Gastroesophageal sphincter (tissue), 4 donors: Measurements from ENCODE around the gene CETN3. TPM values are rescaled to one million over a fixed set of nuclear protein-coding genes. Genes with fewer than 3 reads are reported as not detected.

Source experiments
- ATAC-seq: fragments of 150-250 bp; one replicate; pipeline ENCODE4 v1.9.1; 2016; ENCODE audit warnings: mild to moderate bottlenecking, moderate library complexity
- H3K27ac ChIP-seq, 4 donors: fragments of 200-600 bp; sonication (generic) in 3 of 4; 1 replicate in 3 of 4; 2 replicates in 1 of 4; pipeline ENCODE4 v1.5.1; 2016 to 2019
- H3K27me3 ChIP-seq: fragments of 200-600 bp; sonication (generic); one replicate; pipeline ENCODE4 v1.5.1; 2019
- H3K36me3 ChIP-seq, 2 donors: fragments of 200-600 bp; sonication (generic); one replicate each; pipeline ENCODE4 v1.5.1; 2019; ENCODE audit warnings: control low read depth in 1 of 2
- H3K4me1 ChIP-seq, 3 donors: fragments of 200-600 bp; sonication (generic); 1 replicate in 2 of 3; 2 replicates in 1 of 3; pipeline ENCODE4 v1.5.1; 2016 to 2019; ENCODE audit warnings: control low read depth in 2 of 3
- H3K4me3 ChIP-seq, 2 donors: fragments of 200-600 bp; sonication (generic); one replicate each; pipeline ENCODE4 v1.5.1; 2019; ENCODE audit warnings: mild to moderate bottlenecking in 1 of 2, moderate library complexity in 1 of 2
- H3K9me3 ChIP-seq, 3 donors: fragments of 200-600 bp; sonication (generic); one replicate each; pipeline ENCODE4 v1.5.1; 2017 to 2019; ENCODE audit warnings: control low read depth in 2 of 3
- CTCF ChIP-seq, 4 experiments: fragments of 200-600 bp in 2 of 4; fragments of 450-650 bp in 2 of 4; sonication (generic) in 1 of 4; IDR thresholded peaks; one replicate each; pipeline ENCODE4 v1.5.1; 2017 to 2019; ENCODE audit warnings: antibody characterized with exemption in 4 of 4, mild to moderate bottlenecking in 2 of 4, moderate library complexity in 2 of 4
- EP300 ChIP-seq: sonication (generic); formaldehyde crosslinking; IDR thresholded peaks from one replicate; pipeline ENCODE4 v1.6.1; 2017; ENCODE audit warnings: antibody characterized with exemption, mild to moderate bottlenecking
- POLR2A ChIP-seq, 2 donors: fragments of 450-650 bp; IDR thresholded peaks; one replicate each; pipeline ENCODE4 v1.6.1; 2017; ENCODE audit warnings: antibody characterized with exemption in 2 of 2, mild to moderate bottlenecking in 2 of 2, moderate library complexity in 1 of 2
- POLR2AphosphoS5 ChIP-seq: sonication (generic); formaldehyde crosslinking; IDR thresholded peaks from one replicate; pipeline ENCODE4 v1.6.1; 2017; ENCODE audit warnings: antibody characterized with exemption
- WGBS, 2 donors: methylation state at CpG; one replicate each; pipeline ENCODE4 v1.1.5; 2018; ENCODE audit warnings: low coverage in 1 of 2; 5-methylcytosine and 5-hydroxymethylcytosine counted together
- total RNA-seq, 4 donors: library from RNA; depleted of rRNA; stranded (reverse); fragments of >200 nt; gene quantifications; one replicate each; pipeline ENCODE4 v1.1.0, GENCODE V29; 2016

Gene CETN3
- total RNA-seq, 4 donors from 2014 or later = 7.5 to 16.0 (median 8.7) TPM

GRCh38 chr5:90359073-90359920 is 50.3 kb downstream of the CETN3 start:
- WGBS, 2 donors = 77 to 95% methylated on average over 5 to 7 of the region's 7 CpGs

GRCh38 chr5:90356622-90357021 is 52.9 kb downstream of the CETN3 start:
- no peaks in the 10 kb centered on the region for H3K36me3 ChIP-seq
- ATAC-seq = no peak
- TF ChIP-seq POLR2A (IDR thresholded peaks at IDR 0.05) (no peak), CTCF (IDR thresholded peaks at IDR 0.05) (no peak), EP300 (no peak), POLR2AphosphoS5 (no peak)

More at GRCh38 chr5:90359073-90359920, 50.3 kb downstream of the CETN3 start:
- Histone ChIP-seq H3K27ac (no peak overlapping the region), H3K36me3 (no peaks in the 10 kb centered on the region), H3K4me1 (peaks cover 0 to 11% (median 0%) of the 10 kb centered on the region in 3 donors), H3K4me3 (no peak overlapping the region), H3K27me3 (no peaks in the 10 kb centered on the region), H3K9me3 (no peaks in the 10 kb centered on the region)
- ATAC-seq = no peak
- TF ChIP-seq POLR2A (IDR thresholded peaks at IDR 0.05) = no peak

GRCh38 chr5:90356176-90356575 is 53.4 kb downstream of the CETN3 start:
- Histone ChIP-seq H3K4me1 (peaks cover 0 to 11% (median 0%) of the 10 kb centered on the region in 3 donors), H3K27ac (no peak overlapping the region), H3K36me3 (no peaks in the 10 kb centered on the region), H3K9me3 (no peaks in the 10 kb centered on the region), H3K4me3 (no peak overlapping the region), H3K27me3 (no peaks in the 10 kb centered on the region)
- no peak for ATAC-seq
- TF ChIP-seq EP300 = no peak
- no peak for TF ChIP-seq POLR2A (IDR thresholded peaks at IDR 0.05)
- TF ChIP-seq CTCF (IDR thresholded peaks at IDR 0.05) = no peak
- no peak for TF ChIP-seq POLR2AphosphoS5

More at GRCh38 chr5:90356622-90357021, 52.9 kb downstream of the CETN3 start:
- no peaks in the 10 kb centered on the region for H3K9me3 ChIP-seq
- H3K4me1 ChIP-seq = peaks cover 0 to 11% (median 0%) of the 10 kb centered on the region in 3 donors
- WGBS, 2 donors = 11 to 29% methylated on average over 6 of the region's 6 CpGs
- H3K27me3 ChIP-seq = no peaks in the 10 kb centered on the region
- no peak overlapping the region for H3K4me3 ChIP-seq
- H3K27ac ChIP-seq = no peak overlapping the region

GRCh38 chr5:90355635-90356034 is 53.9 kb downstream of the CETN3 start:
- Histone ChIP-seq H3K4me3 (no peak overlapping the region), H3K9me3 (no peaks in the 10 kb centered on the region), H3K27ac (no peak overlapping the region), H3K27me3 (no peaks in the 10 kb centered on the region), H3K4me1 (peaks cover 0 to 11% (median 0%) of the 10 kb centered on the region in 3 donors), H3K36me3 (no peaks in the 10 kb centered on the region)
- ATAC-seq = no peak
- WGBS, 2 donors = 92 to 100% methylated on average over 1 of the region's 1 CpG
- no peak for TF ChIP-seq POLR2A (IDR thresholded peaks at IDR 0.05)
- TF ChIP-seq POLR2AphosphoS5 = no peak
- no peak for TF ChIP-seq CTCF (IDR thresholded peaks at IDR 0.05)
- TF ChIP-seq EP300 = no peak

GRCh38 chr5:90353254-90353653 is 56.3 kb downstream of the CETN3 start:
- no peaks in the 10 kb centered on the region for H3K27me3 ChIP-seq
- peaks cover 0 to 5% (median 0%) of the 10 kb centered on the region in 3 donors for H3K9me3 ChIP-seq
- no peak for ATAC-seq
- no peak overlapping the region for H3K4me3 ChIP-seq
- TF ChIP-seq EP300 (no peak), CTCF (IDR thresholded peaks at IDR 0.05) (no peak), POLR2A (IDR thresholded peaks at IDR 0.05) (no peak)
- no peaks in the 10 kb centered on the region for H3K36me3 ChIP-seq
- H3K27ac ChIP-seq = no peak overlapping the region
- H3K4me1 ChIP-seq = peaks cover 0 to 11% (median 0%) of the 10 kb centered on the region in 3 donors
- WGBS, 2 donors = 65 to 97% methylated on average over 3 of the region's 3 CpGs
